HG02763 (cell line): ENCODE data around the gene SNRNP70.
A peak's percentile ranks its signal among the peaks of the same experiment; 100 is the strongest.
"Not testable (repeated sequence)": the region's sequence is repeated elsewhere in the genome, so short reads cannot be mapped to it uniquely, and the experiment has no call there.

ENCODE experiments used
- ATAC-seq: cut with Tn5 transposase; IDR thresholded peaks from one replicate; pipeline ENCODE4 v1.9.1; 2021; ENCODE audit warnings: mild to moderate bottlenecking, moderate library complexity; ENCODE audit not compliant: unreplicated experiment

SNRNP70 gene

DNA sequence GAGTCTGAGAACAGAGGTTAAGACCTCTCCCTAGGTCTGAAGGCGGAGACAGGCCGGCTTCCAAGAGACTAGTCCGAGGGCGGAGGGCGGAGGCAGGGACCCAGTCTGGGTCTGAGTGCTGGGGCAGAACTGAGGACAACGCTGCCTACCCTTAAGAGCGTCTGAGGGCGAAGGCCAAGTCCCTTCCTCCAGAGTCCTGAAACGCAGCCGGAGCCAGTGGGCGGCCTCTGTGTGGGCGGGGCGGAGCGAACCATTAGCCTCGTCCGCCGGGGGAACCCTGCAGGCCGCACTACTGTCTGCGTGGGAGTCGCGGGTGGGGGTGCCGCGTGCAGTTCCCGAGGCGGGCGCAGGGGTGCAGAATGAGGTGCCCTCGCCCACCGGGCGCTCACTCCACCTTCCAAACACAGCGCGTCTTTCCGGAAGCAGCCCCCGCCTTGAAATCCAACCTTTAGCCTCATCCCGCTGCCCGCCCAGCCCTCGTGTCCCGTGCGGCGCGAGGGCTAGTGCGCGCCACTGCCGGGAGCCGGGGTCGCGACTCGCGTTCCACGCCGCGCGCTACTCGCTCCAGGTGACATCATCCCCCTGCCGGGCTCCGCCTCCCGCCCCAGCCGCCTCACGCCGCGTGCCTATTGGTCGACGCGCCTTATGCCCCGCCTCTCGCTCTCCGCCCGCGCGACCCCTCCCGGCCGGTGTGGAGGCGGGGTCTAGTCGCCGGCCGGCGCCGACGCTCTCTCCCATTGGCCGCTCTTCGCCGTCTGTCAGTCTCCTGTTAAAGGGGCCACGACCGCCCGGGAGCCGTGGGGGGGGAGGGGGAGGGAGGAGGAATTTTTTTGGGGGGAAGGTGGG, 33.5 kb downstream of the SNRNP70 start, which contains the start of gene C19orf73:
Gene C19orf73, minus strand, starts transcription at position 579 of the 846 bp plus-strand sequence. Its CDS starts 121 bp downstream, at position 458.
- peak; percentile 80 for ATAC-seq

DNA sequence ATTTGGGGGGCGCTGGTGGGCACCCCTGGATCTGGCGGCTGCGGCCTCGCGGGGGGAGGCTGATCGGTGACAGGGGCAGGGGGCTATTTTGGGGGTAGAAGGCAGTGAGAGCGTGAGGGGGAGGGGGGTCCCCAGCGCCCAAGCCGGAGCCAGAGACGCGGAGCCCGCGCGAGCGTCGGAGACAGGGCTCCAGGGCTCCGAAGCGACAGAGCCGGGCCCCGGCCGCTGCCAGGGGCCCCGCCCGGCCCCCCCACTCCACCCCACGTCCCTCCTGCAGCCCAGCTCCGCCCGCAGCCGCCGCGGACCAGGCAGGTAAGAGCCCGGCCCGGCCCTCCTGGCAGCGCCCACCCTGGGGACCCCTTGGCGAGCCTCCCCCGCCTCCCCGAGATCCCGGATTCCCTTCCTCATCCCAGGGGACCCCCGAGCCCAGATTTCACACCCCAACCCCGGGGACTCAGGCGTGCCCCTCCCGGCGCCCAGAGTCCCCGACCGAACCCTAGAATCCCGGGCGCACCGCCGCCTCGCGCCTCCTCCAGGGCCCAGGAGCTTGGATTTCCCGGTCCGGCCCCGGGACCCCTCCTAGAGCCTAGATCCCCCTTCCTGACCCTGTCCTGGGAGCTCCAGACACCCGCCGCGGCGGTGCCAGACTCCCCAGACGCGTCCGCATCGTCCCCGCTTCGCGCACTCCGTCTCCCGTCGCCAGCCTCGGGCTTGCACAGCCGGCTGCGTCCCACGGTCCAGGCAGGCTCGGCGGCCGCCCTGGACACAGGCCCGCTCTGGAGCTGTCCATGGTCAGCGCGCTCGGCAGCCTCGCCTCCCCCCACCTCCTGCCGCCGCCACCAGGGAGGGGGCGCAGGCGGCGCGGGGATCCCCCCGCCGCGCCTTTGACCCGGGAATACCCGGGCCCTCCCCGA, 34.4 kb downstream of the SNRNP70 start, which contains the start of gene PPFIA3:
Gene PPFIA3, plus strand, starts transcription at position 134 of the 914 bp plus-strand sequence. CDS start 8,330 bp downstream, outside the sequence.
- ATAC-seq = no peak

DNA sequence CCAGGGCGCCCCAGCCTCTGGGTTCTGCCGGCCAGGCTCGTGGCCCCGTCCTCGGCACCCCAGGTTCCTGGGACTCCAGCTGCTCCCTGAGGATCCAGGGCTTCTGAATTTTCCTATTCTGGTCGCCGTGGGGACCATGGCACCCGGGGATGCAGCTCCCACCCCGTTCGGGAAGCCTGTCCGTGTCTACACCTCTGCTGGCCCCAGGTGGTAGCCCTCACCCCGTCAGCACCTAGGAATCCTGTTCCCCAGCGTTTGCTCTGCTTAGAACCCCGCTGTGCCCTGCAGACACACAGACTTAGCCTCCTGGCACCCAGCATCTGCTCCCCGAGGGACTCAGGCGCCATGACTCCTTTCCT, 35.1 kb downstream of the SNRNP70 start:
- no peak for ATAC-seq

DNA sequence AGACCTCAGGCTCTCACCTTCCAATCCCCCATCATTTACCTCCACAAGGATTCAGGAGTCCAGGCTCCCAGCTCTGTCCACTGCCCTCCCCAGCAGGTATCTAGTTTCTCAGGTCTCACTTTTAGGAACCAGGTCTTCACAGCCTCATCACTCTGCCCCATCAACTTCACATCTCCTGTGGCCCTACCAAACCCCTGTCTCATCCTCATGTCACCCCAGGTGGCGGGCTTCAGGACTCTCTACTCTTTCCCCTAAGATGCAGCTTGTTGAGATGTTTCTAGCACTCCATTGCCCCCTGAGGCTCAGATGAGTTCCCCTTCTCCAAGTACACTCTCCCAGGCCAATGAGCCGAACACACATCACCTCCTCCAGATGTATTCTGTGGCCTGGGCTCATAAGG, 35.6 kb downstream of the SNRNP70 start:
- no peak for ATAC-seq

DNA sequence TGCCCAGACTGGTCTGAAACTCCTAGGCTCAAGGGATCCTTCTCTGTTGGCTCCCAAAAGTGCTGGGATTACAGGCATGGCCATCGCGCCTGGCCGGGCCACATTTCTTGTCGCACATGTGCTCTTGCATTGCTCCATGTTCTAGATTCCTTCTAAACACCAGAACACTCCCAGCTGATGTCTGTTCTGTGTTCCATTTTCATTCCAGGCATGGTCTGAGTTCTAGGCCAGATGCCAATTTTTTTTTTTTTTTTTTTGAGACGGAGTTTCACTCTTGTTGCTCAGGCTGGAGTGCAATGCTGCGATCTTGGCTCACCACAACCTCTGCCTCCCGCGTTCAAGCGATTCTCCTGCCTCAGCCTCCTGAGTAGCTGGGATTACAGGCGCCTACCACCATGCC, 36.6 kb downstream of the SNRNP70 start:
- ATAC-seq = not testable (repeated sequence)

DNA sequence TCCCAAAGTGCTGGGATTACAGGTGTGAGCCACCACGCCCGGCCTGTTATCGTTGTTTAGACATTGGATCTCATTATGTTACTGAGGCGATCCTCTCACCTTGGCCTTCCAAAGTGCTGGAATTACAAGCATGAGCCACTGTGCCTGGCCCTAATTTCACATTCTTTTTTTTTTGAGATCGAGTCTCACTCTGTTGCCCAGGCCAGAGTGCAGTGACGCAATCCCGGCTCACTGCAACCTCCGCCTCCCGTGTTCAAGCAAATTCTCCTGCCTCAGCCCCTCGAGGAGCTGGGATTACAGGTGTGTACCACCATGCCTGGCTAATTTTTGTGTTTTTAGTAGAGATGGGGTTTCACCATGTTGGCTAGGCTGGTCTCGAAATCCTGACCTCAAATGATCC, 38.0 kb downstream of the SNRNP70 start:
- not testable (repeated sequence) for ATAC-seq

DNA sequence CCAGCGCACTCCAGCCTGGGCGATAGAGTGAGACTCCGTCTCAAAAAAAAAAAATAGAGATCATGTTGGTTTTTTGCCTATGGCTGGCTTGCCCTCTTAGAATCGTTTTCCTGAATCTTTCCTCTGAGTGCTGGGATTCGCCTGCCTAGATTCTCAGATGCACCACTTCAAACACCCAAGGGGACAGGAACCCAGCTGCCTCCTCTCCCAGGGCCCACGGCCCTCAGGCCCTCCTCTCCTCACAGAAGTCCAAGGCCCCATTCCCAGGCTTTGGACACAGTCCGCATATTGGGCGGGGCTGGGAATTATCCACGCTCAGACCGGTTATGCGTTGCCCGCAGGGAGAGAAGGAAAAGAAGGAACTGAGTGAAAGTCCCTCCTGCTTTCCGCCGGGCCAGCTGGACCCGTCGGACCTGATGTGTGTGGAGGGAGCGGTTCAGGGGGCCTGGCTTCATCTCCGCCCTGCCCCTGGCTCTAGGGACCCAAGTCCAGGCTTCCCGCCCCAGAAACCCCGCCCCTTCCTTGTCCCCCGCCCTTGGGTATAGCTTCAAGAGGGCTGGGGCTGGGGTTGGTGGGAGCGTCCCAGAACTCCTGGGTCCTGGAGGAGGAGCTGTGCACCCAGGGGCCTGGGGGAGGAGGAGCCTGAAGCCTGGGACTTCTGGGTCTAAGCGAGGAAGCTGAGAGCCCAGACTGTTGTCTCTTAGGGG, 39.9 kb downstream of the SNRNP70 start:
- ATAC-seq = no peak

DNA sequence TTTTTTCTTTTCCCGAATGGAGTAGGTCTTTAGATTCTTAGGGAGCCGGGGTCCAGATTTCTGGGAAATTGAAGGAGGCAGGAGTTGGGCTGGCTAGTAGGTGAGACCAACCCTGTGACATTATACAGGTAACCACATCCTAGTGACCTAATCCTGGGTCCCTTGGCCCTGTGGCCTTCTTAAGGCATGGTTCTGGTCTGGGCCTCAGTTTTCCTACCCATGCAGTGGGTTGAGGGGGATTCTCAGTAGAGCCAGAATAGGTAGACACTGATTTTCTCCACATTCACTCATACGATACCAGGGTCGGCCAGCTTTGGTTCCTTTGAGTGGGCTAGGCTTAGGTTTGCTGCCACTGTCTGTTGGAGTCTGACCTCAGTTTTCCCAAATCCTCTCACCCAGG, 41.3 kb downstream of the SNRNP70 start:
- no peak for ATAC-seq

DNA sequence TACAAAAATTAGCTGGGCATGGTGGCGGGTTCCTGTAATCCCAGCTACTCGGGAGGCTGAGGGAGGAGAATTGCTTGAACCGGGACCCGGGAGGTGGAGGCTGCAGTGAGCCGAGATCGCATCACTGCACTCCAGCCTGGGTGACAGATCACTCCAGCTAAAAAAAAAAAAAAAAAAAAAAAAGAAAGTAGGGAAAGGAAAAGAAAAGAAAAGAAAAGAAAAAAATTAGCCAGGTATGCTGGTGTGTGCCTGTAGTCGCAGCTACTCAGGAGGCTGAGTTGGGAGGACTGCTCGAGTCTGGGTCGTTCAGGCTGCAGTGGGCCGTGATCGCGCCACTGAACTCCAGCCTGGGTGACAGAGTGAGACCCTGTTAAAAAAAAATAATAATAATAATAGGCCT, 42.0 kb downstream of the SNRNP70 start:
- not testable (repeated sequence) for ATAC-seq

DNA sequence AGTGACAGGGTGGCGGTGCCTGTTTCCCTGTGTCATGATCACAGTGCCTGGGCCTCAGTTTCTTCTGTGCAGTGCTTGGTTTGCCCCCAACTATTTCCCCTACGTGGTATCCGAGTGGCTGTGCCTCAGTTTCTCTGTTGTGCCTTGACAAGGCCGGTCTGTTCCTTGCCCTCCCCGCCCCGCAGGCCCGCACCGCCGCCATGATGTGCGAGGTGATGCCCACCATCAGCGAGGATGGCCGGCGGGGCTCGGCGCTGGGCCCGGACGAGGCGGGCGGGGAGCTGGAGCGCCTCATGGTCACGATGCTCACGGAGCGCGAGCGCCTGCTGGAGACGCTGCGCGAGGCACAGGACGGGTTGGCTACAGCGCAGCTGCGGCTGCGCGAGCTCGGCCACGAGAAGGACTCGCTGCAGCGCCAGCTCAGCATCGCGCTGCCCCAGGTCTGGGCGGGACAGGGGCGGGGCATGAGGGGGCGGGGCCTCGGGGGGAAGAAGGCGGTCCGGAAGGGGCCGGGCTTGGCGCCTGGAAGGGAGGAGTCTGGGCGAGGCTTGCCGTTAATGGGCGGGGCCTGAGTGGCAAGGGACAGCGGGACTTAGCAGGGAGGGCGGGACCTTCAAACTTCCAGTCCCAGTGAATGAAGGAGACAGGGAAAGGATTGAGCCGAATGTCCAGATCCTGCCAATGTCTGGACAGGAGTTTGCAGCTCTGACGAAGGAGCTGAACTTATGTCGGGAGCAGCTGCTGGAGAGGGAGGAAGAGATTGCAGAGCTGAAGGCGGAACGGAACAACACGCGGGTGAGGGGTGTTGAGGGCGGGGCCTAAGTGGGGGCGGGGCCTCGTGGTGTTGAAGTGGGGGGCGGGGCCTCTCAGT, 42.7 kb downstream of the SNRNP70 start:
- ATAC-seq = peak; percentile 86

DNA sequence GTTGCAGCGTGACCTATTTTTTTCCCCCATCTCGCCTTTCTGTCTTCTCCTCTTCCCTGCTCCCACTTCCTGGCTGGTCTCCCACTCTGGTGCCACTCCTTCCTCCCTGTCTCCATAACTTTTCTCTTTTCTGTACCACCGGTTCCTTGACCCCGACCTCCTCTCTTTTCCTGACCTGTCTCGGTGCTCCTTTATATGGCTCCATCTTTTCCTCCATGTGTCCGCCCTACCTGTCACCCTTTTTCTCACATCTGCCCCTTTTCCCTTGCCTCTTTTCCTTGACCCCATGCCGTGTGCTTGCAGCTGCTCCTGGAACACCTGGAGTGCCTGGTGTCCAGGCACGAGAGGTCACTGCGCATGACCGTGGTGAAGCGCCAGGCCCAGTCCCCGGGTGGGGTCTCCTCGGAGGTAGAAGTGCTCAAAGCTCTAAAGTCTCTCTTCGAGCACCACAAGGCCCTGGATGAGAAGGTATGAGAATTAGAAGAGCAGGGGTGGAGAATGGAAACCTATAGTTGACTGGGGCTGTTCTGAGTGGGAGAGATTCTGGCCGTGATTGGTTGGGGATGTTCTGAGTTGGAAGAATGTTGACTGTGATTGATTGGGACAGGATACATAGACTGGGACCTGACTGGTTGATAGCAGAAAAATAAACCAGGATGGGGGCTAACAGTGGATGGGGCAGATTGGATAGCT, 43.4 kb downstream of the SNRNP70 start:
- ATAC-seq = no peak

DNA sequence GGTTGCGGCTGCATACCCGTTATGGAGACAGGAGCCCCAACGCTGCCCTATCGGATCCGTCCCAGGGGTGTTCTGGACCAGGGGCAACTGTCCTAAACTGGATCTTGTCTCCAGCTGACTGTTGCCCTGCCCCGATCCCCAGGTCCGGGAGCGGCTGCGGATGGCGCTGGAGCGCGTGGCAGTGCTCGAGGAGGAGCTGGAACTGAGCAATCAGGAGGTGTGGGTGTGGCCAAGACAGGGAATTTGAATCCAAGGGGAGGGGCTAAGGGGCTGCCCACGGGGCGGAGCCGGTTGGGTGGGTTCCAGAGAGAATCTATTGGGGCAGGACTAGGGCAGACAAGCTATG, 44.0 kb downstream of the SNRNP70 start:
- ATAC-seq = no peak

DNA sequence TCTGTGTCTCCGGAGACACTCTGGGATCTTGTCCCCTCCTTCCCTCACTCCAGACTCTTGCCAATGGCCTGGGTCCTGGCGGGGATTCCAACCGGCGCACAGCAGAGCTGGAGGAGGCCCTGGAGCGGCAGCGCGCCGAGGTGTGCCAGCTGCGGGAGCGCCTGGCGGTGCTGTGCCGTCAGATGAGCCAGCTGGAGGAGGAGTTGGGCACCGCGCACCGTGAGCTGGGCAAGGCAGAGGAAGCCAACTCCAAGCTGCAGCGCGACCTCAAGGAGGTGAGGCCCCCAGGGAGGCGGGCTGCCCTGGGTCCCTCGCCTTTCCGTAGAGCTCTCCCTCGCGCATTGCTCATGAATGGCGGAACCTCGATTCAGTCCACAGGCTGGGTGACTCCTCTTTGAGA, 45.1 kb downstream of the SNRNP70 start:
- no peak for ATAC-seq

DNA sequence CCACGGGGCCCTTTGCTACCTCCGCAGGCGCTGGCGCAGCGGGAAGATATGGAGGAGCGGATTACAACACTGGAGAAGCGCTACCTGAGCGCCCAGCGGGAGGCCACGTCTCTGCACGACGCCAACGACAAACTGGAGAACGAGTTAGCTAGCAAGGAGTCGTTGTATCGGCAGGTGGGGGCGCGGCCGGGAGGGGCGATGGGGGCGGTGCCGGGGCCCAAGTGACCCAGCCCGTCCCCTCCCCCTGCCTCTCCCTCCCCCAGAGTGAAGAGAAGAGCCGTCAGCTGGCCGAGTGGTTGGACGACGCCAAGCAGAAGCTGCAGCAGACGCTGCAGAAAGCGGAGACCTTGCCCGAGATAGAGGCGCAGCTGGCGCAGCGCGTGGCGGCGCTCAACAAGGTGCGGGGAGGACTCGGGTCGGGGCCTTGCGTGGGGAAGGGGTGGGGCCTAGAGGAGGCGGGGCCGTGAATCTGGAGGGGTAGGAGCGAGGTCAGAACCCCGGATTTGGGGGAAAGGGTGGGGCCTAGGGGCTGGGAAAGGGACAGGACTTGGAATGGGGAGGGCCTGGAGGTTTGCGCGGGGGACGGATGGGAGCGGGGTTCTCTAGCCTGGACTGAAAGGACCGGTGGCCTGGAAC, 47.8 kb downstream of the SNRNP70 start:
- no peak for ATAC-seq

DNA sequence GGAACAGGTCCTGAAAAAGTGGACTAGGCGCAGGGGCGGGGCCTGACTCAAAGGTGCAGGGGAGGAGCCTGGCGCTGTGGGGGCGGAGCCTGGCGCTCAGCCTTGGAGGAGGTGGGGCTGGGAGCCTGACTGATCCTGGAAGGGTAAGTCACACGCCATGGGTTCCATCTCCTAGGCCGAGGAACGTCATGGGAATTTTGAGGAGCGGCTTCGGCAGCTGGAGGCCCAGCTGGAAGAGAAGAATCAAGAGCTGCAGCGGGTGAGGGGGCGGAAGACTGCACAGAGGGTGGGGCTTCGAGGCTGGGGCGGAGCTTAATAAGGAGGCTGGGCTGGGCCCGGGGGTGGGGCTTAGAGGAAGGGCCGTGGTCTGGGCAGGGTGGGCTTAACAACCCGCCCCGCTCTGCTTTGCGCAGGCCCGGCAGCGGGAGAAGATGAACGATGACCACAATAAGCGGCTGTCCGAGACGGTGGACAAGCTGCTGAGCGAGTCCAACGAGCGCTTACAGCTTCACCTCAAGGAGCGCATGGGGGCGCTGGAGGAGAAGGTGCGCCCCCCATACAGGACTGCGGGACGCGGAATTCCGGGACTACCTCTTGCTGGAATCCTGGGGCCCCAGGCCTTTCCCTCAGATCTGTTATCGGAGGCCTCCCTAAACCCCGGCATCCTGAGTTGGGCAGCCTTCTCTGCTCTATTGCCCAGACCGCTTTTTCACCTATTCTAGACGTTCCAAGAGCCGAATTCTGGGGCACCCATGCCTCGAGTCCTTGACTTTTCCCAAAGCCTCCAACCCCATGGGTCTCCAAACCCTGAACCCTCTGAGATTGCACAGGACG, 48.6 kb downstream of the SNRNP70 start:
- ATAC-seq = no peak

DNA sequence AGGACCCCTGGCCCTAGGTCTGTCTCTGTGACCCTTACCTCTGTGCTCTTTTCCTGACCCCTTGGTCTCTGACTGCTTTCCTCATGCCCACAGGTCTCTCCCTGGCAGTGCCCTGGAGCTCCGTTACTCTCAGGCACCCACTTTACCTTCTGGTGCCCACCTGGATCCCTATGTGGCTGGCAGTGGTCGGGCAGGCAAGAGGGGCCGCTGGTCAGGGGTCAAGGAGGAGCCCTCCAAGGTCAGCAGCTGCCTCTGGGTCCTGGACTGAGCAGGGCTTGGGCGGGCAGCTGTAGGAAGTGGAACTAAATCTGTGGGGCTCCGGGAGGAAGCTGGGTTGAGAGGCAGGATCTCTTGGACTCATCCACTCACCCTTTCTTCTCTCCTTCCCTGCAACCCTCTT, 50.4 kb downstream of the SNRNP70 start:
- no peak for ATAC-seq

DNA sequence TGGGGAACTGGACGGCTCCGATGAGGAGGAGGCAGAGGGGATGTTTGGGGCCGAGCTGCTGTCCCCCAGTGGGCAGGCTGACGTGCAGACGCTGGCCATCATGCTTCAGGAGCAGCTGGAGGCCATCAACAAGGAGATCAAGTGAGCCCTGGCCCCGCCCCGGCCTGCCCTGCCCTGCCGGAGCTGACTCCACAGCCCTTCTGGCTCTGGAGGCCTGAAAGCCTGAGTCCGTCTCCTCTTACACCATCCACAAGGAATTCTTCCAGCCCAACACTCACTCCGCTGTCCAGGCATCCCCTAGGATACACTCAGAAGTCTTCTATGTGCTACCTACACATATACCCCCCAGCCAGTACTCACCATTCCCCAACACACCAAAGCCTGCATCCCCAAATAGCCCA, 51.5 kb downstream of the SNRNP70 start:
- no peak for ATAC-seq

DNA sequence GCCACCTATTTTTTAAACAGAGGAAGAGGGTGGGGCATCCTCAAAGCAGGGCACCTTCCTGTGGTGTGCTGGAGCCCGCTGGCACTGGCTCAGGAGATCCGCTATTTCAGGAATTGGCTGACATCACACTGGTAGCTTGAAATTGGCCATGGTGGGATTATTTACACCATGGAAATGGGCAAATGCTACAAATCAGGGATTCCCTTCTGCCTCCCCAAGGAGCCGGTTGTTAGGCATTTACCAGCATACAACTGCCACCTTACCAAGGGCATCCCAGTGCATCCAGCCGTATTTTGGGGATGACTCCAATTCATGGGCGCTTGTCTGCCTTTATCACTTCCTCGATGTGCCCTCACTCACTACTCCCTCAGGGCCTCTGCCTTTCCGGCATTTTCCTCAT, 55.7 kb downstream of the SNRNP70 start:
- no peak for ATAC-seq
